GM21576 (cell line): Measurements from ENCODE around the gene SLC4A1AP.

Experiments
- ATAC-seq: cut with Tn5 transposase; IDR thresholded peaks from one replicate; pipeline ENCODE4 v1.9.1; 2021; ENCODE audit warnings: mild to moderate bottlenecking, moderate library complexity; ENCODE audit not compliant: unreplicated experiment

SLC4A1AP gene

GRCh38 chr2:27737676-27738348 is 74.1 kb downstream of the SLC4A1AP start:
- ATAC-seq, result no peak

- ATAC-seq, result no peak
Measured at GRCh38 chr2:27738349-27739057, 74.8 kb downstream of the SLC4A1AP start.

- no peak for ATAC-seq
Measured at GRCh38 chr2:27739058-27739373, 75.3 kb downstream of the SLC4A1AP start.

GRCh38 chr2:27741673-27742072 is 78.0 kb downstream of the SLC4A1AP start:
- ATAC-seq, result no peak

DNA sequence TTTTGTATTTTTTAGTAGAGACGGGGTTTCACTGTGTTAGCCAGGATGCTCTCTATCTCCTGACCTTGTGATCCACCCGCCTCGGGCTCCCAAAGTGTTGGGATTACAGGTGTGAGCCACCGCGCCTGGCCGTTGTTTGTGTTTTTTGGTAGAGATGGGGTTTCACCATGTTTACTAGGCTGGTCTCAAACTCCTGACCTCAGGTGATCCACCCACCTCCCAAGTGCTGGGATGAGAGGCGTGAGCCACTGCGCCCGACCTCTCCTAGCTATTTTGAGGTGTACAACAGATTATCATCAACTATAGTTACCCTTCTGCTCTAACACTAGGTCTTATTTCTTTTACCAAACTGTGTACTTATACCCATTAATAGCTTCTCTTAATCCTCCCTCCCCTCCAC is 78.9 kb downstream of the SLC4A1AP start:
- no peak for ATAC-seq
